ENCODE measurements around the gene IER3.
A peak's percentile ranks its signal among the peaks of the same experiment; 100 is the strongest.

IER3 gene

DNA sequence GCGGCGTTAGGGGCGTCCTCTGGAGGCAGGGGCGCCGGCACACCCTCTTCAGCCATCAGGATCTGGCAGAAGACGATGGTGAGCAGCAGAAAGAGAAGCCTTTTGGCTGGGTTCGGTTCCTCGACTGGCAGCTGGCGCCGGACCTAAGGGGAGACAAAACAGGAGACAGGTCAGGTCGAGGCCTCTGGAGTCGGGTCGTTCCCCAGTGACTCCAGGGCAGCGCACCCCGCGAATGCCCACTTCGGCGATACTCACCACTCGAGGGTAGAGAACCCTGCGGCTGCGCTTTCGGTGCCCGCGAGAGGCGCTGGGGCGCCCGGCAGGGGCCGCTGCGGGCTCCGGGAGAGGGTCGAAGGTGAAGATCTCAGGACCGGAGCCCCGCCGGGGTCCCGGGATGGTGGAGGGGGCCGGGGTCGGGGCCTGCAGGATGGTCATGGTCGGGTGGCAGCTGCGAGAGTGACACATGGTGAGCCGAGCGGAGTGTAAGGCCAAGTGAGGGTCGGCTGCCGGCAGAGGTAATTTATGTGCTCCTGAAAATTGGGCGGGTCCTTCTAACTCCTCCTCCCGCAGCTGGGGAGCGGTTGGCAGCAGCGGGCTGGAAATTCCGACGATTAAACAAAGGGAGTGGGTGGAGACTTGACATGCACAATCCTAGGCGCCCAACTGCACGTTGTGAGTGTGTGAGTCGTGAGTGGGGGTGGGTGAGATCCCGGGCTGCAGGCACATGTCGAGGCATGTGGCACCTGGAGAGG, at the start of gene IER3 (continued):
- TF ChIP-seq, protein P1, sequence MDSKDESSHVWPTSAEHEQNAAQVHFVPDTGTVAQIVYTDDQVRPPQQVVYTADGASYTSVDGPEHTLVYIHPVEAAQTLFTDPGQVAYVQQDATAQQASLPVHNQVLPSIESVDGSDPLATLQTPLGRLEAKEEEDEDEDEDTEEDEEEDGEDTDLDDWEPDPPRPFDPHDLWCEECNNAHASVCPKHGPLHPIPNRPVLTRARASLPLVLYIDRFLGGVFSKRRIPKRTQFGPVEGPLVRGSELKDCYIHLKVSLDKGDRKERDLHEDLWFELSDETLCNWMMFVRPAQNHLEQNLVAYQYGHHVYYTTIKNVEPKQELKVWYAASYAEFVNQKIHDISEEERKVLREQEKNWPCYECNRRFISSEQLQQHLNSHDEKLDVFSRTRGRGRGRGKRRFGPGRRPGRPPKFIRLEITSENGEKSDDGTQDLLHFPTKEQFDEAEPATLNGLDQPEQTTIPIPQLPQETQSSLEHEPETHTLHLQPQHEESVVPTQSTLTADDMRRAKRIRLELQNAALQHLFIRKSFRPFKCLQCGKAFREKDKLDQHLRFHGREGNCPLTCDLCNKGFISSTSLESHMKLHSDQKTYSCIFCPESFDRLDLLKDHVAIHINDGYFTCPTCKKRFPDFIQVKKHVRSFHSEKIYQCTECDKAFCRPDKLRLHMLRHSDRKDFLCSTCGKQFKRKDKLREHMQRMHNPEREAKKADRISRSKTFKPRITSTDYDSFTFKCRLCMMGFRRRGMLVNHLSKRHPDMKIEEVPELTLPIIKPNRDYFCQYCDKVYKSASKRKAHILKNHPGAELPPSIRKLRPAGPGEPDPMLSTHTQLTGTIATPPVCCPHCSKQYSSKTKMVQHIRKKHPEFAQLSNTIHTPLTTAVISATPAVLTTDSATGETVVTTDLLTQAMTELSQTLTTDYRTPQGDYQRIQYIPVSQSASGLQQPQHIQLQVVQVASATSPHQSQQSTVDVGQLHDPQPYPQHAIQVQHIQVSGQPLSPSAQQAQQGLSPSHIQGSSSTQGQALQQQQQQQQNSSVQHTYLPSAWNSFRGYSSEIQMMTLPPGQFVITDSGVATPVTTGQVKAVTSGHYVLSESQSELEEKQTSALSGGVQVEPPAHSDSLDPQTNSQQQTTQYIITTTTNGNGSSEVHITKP (tag by site-specific recombination; IDR thresholded peaks at IDR 0.05): peak; percentile 69; the same call in 1 of the 2 replicates
- TF ChIP-seq ZNF677 (tag by site-specific recombination; IDR thresholded peaks at IDR 0.05): no peak
- TF ChIP-seq ZNF544 (tag by site-specific recombination; IDR thresholded peaks at IDR 0.05): no peak
- TF ChIP-seq PRDM1 (tag by site-specific recombination; IDR thresholded peaks at IDR 0.05): no peak
- TF ChIP-seq SP7 (tag by site-specific recombination; IDR thresholded peaks at IDR 0.05): peak; percentile 78
- no peak for TF ChIP-seq ZNF843 (tag by site-specific recombination; IDR thresholded peaks at IDR 0.05)
- TF ChIP-seq ZNF423 (tag by site-specific recombination; IDR thresholded peaks at IDR 0.05): peak; percentile 53; the same call in 1 of the 2 replicates
- TF ChIP-seq ZNF19 (tag by site-specific recombination; IDR thresholded peaks at IDR 0.05; ENCODE audit: low read depth): no peak
- TF ChIP-seq ZNF488 (tag by site-specific recombination; IDR thresholded peaks at IDR 0.05): no peak
- peak; percentile 64 for TF ChIP-seq SP2 (tag by site-specific recombination; IDR thresholded peaks at IDR 0.05)
- TF ChIP-seq HOXA7 (CRISPR knock-in tag; IDR thresholded peaks at IDR 0.05; ENCODE audit: borderline replicate concordance): no peak
- TF ChIP-seq, protein P2, sequence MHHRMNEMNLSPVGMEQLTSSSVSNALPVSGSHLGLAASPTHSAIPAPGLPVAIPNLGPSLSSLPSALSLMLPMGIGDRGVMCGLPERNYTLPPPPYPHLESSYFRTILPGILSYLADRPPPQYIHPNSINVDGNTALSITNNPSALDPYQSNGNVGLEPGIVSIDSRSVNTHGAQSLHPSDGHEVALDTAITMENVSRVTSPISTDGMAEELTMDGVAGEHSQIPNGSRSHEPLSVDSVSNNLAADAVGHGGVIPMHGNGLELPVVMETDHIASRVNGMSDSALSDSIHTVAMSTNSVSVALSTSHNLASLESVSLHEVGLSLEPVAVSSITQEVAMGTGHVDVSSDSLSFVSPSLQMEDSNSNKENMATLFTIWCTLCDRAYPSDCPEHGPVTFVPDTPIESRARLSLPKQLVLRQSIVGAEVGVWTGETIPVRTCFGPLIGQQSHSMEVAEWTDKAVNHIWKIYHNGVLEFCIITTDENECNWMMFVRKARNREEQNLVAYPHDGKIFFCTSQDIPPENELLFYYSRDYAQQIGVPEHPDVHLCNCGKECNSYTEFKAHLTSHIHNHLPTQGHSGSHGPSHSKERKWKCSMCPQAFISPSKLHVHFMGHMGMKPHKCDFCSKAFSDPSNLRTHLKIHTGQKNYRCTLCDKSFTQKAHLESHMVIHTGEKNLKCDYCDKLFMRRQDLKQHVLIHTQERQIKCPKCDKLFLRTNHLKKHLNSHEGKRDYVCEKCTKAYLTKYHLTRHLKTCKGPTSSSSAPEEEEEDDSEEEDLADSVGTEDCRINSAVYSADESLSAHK (tag by site-specific recombination; IDR thresholded peaks at IDR 0.05): 0 out of 2 replicates have a peak, but pooled peaks have one; percentile 19
- TF ChIP-seq ZNF658 (tag by site-specific recombination; IDR thresholded peaks at IDR 0.05): no peak
- no peak for TF ChIP-seq ZNF24 (tag by site-specific recombination; IDR thresholded peaks at IDR 0.05)
- TF ChIP-seq ZBTB20 (tag by site-specific recombination; IDR thresholded peaks at IDR 0.05): peak; percentile 73; the same call in 1 of the 2 replicates
- TF ChIP-seq ZNF830 (tag by site-specific recombination; IDR thresholded peaks at IDR 0.05; ENCODE audit: low read depth): no peak
- TF ChIP-seq, protein P3, sequence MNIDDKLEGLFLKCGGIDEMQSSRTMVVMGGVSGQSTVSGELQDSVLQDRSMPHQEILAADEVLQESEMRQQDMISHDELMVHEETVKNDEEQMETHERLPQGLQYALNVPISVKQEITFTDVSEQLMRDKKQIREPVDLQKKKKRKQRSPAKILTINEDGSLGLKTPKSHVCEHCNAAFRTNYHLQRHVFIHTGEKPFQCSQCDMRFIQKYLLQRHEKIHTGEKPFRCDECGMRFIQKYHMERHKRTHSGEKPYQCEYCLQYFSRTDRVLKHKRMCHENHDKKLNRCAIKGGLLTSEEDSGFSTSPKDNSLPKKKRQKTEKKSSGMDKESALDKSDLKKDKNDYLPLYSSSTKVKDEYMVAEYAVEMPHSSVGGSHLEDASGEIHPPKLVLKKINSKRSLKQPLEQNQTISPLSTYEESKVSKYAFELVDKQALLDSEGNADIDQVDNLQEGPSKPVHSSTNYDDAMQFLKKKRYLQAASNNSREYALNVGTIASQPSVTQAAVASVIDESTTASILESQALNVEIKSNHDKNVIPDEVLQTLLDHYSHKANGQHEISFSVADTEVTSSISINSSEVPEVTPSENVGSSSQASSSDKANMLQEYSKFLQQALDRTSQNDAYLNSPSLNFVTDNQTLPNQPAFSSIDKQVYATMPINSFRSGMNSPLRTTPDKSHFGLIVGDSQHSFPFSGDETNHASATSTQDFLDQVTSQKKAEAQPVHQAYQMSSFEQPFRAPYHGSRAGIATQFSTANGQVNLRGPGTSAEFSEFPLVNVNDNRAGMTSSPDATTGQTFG (tag by site-specific recombination; IDR thresholded peaks at IDR 0.05; ENCODE audit: borderline replicate concordance): no peak
- TF ChIP-seq ZFP3 (tag by site-specific recombination; IDR thresholded peaks at IDR 0.05; ENCODE audit: low read depth): no peak
- no peak for TF ChIP-seq ZNF223 (tag by site-specific recombination; IDR thresholded peaks at IDR 0.05)
- no peak for TF ChIP-seq GLI2 (tag by site-specific recombination; IDR thresholded peaks at IDR 0.05; ENCODE audit: borderline replicate concordance, low read depth)
- TF ChIP-seq ZNF354C (tag by site-specific recombination; IDR thresholded peaks at IDR 0.05; ENCODE audit: borderline replicate concordance, low read depth): no peak
- TF ChIP-seq ZNF138 (tag by site-specific recombination; IDR thresholded peaks at IDR 0.05; ENCODE audit: borderline replicate concordance): no peak
- TF ChIP-seq ZNF132 (tag by site-specific recombination; IDR thresholded peaks at IDR 0.05; ENCODE audit: borderline replicate concordance): no peak
- TF ChIP-seq ZNF184 (tag by site-specific recombination; IDR thresholded peaks at IDR 0.05): 0 out of 2 replicates have a peak, but pooled peaks have one; percentile 33
- no peak for TF ChIP-seq ZNF362 (tag by site-specific recombination; IDR thresholded peaks at IDR 0.05)
- no peak for TF ChIP-seq ZNF777 (tag by site-specific recombination; IDR thresholded peaks at IDR 0.05; ENCODE audit: borderline replicate concordance)
- no peak for TF ChIP-seq ZNF596 (tag by site-specific recombination; IDR thresholded peaks at IDR 0.05)
- 0 out of 2 replicates have a peak, but pooled peaks have one; percentile 18 for TF ChIP-seq ZFP37 (tag by site-specific recombination; IDR thresholded peaks at IDR 0.05)
- TF ChIP-seq ZNF510 (tag by site-specific recombination; IDR thresholded peaks at IDR 0.05; ENCODE audit: insufficient replicate concordance): no peak
